Peyer's patch (tissue), 4 donors: ENCODE data around the gene PAM.

Experiments used
- POLR2A ChIP-seq, 2 donors: fragments of 450-650 bp; IDR thresholded peaks; one replicate each; pipeline ENCODE4 v1.5.1; 2017; ENCODE audit warnings: antibody characterized with exemption in 2 of 2, mild to moderate bottlenecking in 2 of 2, moderate library complexity in 2 of 2
- TF ChIP-seq, protein P1 (sequence below), 6 experiments: fragments of 450-650 bp in 4 of 6; fragments of 200-600 bp in 2 of 6; sonication (generic) in 1 of 6; IDR thresholded peaks; one replicate each; pipeline ENCODE4 v1.5.1; 2017 to 2019; ENCODE audit warnings: antibody characterized with exemption in 6 of 6, mild to moderate bottlenecking in 3 of 6, moderate library complexity in 1 of 6

DNA sequence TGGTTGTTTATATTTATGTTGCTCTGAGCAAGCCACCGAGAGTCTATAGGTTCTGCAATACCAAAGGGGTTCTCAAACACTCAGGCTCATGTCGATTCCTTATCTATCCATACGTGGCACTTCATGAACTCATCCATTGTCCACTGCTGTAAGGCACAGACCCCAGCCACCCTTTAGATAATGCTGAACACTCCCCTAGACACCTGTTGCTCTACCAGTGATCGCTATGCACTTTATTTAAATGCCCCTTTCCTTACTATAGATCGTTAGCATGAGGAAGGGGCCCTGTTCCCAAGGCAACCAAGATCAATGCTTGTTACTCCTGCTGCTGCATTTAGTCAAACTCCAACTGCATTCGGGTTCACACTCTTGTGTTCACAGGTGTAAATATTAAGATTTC lies 171.9 kb downstream of the PAM start:
- TF ChIP-seq, protein P1, sequence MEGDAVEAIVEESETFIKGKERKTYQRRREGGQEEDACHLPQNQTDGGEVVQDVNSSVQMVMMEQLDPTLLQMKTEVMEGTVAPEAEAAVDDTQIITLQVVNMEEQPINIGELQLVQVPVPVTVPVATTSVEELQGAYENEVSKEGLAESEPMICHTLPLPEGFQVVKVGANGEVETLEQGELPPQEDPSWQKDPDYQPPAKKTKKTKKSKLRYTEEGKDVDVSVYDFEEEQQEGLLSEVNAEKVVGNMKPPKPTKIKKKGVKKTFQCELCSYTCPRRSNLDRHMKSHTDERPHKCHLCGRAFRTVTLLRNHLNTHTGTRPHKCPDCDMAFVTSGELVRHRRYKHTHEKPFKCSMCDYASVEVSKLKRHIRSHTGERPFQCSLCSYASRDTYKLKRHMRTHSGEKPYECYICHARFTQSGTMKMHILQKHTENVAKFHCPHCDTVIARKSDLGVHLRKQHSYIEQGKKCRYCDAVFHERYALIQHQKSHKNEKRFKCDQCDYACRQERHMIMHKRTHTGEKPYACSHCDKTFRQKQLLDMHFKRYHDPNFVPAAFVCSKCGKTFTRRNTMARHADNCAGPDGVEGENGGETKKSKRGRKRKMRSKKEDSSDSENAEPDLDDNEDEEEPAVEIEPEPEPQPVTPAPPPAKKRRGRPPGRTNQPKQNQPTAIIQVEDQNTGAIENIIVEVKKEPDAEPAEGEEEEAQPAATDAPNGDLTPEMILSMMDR (IDR thresholded peaks at IDR 0.05) = no peak
- no peak for TF ChIP-seq POLR2A (IDR thresholded peaks at IDR 0.05)
